Stimulated activated CD4-positive, alpha-beta T cell treated with anti-CD3 and anti-CD28 coated beads, Interleukin-1b, Interleukin-23, amount 100 ng/mL, for 4 hours (primary cell): Measurements from ENCODE around the gene POLA1.
"Not testable (repeated sequence)": the region's sequence is repeated elsewhere in the genome, so short reads cannot be mapped to it uniquely, and the experiment has no call there.

ENCODE experiments used
- DNase-seq, 2 donors: peaks; one replicate each; pipeline ENCODE4 v3.0.0-alpha.2; 2020; ENCODE audit warnings: low read depth in 2 of 2

Gene POLA1

GRCh38 chrX:24790166-24790565, 96.4 kb downstream of the POLA1 start:
- DNase-seq, result no peak

GRCh38 chrX:24796204-24796603, 102.5 kb downstream of the POLA1 start:
- DNase-seq, result no peak

- no peak for DNase-seq
These were observed 105.4 kb downstream of the POLA1 start for GRCh38 chrX:24799078-24799477.

GRCh38 chrX:24799565-24799964, 105.8 kb downstream of the POLA1 start:
- no peak for DNase-seq

GRCh38 chrX:24805201-24805600, 111.5 kb downstream of the POLA1 start:
- no peak for DNase-seq

- not testable (repeated sequence) for DNase-seq
These were observed 126.1 kb downstream of the POLA1 start for GRCh38 chrX:24819807-24820206.

GRCh38 chrX:24828147-24828546, 134.4 kb downstream of the POLA1 start:
- no peak for DNase-seq

GRCh38 chrX:24828600-24828999, 134.9 kb downstream of the POLA1 start:
- no peak for DNase-seq

GRCh38 chrX:24833695-24834094, 140.0 kb downstream of the POLA1 start:
- DNase-seq, result no peak

- no peak for DNase-seq
These were observed 144.2 kb downstream of the POLA1 start for GRCh38 chrX:24837966-24838365.

- DNase-seq, result no peak
These were observed 144.9 kb downstream of the POLA1 start for GRCh38 chrX:24838629-24839028.

GRCh38 chrX:24839331-24839730, 145.6 kb downstream of the POLA1 start:
- no peak for DNase-seq

GRCh38 chrX:24842486-24842885, 148.8 kb downstream of the POLA1 start:
- no peak for DNase-seq

- DNase-seq, result no peak
These were observed 152.9 kb downstream of the POLA1 start for GRCh38 chrX:24846550-24847150.

GRCh38 chrX:24851289-24851688, 157.6 kb downstream of the POLA1 start:
- DNase-seq, result no peak

- no peak for DNase-seq
These were observed 158.1 kb downstream of the POLA1 start for GRCh38 chrX:24851780-24852179.

GRCh38 chrX:24858004-24858746, 164.5 kb downstream of the POLA1 start:
- DNase-seq, result no peak

- DNase-seq, result no peak
These were observed 165.6 kb downstream of the POLA1 start for GRCh38 chrX:24859211-24859841.

- no peak for DNase-seq
These were observed 166.4 kb downstream of the POLA1 start for GRCh38 chrX:24860140-24860539.

GRCh38 chrX:24862343-24862742, 168.6 kb downstream of the POLA1 start:
- no peak for DNase-seq

- DNase-seq, result not testable (repeated sequence)
These were observed 170.1 kb downstream of the POLA1 start for GRCh38 chrX:24863779-24864178.

- DNase-seq, result no peak
These were observed 176.4 kb downstream of the POLA1 start for GRCh38 chrX:24870143-24870542.

GRCh38 chrX:24874604-24875247, 181.0 kb downstream of the POLA1 start:
- no peak for DNase-seq
